ENCODE measurements around the gene FYN.

Gene FYN

DNA sequence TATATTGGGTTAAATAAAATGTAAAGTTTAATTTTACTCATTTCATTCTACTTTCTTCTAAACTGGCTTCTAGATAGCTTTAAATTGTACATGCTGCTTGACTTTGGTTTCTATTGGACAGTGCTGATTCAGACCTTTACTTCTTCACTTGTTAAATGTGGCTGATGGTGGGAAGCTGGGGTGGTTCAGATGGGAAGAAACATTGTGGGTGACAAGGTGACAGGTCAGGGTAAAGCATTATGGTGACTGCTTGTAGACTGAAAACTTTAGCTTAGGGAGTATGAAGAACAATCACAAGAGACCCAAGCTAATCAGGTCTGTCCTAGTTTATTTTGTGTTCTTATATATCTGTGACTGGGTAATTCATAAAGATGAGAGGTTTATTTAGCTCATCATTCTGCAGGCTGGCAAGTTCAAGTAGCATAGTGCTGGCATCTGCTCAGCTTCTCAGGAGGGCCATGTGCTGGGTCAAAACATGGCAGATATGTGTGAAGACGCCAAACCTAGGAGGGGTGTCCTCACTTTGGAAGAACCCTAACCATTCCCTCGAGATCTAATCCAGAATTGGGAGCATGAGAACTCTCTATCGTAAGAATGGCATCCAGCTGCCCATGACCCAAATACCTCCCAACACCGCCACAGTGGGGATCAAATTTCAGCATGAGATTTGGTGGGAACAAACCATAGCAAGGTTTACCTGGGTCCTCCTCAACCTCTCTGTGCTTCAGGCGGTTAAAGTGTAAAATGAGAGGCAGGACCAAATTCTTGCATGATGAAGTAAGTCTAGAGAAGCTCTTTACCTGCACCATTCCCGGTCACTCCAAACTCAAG, 102.8 kb downstream of the FYN start:
- DNase-seq (ENCODE audit: insufficient read length) (no peak), FAIRE-seq (no peak)
- TF ChIP-seq POLR2AphosphoS5 (IDR thresholded peaks at IDR 0.05; ENCODE audit: low read depth, low read length) (no peak), POLR2A (IDR thresholded peaks at IDR 0.05; ENCODE audit: low read depth, low read length) (no peak), TAF1 (IDR thresholded peaks at IDR 0.05; ENCODE audit: borderline replicate concordance, low read depth, low read length) (no peak)

DNA sequence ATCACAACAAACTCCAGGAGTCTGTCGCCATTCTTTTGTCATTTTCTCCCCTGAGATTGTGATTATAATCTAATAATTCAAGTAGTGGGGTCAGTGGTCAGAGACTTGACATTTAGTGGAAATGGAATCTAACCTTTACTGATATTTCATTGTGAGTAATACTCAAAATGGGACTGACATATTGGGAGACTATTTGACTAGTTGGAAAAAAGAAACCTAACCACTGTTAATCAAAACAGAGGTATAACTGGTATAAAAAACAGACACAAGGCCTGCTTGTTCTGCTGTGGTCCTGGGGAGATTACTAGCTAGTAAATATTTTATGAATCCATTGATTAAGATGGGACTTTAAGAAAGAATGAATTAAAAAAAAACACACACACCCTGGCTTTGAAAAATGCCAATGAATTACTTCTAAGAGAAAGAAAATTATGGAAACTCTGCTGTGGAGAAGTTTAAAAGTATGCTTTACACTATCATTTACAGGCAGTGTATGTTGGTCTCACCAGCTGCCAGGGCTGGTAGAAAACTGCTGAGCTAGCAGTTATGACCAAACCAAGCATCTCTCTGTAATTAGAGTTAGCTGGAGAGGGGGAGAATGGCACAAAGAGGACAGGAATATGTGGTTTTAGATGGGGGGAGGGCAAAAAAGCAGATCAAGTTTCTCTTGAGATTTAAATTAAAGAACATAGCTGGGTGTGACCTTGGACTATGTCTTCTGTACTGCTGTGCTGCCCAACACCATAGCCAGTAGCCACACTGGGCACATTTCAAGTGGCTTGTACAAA, 103.7 kb downstream of the FYN start:
- DNase-seq (ENCODE audit: insufficient read length) (no peak), FAIRE-seq (no peak)
- no peak for TF ChIP-seq TAF1 (IDR thresholded peaks at IDR 0.05; ENCODE audit: borderline replicate concordance, low read depth, low read length)
- no peak for TF ChIP-seq POLR2AphosphoS5 (IDR thresholded peaks at IDR 0.05; ENCODE audit: low read depth, low read length)
- no peak for TF ChIP-seq POLR2A (IDR thresholded peaks at IDR 0.05; ENCODE audit: low read depth, low read length)

DNA sequence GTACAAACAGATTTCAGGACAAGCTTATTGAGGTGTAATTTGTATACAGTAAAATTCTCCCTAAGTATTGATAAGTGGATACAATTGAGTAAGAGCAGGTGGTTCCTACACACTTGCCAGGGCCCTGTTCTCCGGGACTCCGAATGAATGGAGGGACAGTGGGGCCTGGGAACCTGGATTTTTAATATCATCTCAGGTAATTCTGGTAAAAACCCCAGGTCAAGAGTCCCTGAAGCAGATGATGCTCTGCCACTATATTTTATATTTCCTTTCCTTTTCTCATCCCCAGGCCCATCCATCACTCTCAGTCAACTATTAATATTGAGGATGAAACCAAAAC, 104.9 kb downstream of the FYN start:
- DNase-seq (ENCODE audit: insufficient read length) = no peak
- TF ChIP-seq POLR2A (IDR thresholded peaks at IDR 0.05; ENCODE audit: low read depth, low read length) (no peak), TAF1 (IDR thresholded peaks at IDR 0.05; ENCODE audit: borderline replicate concordance, low read depth, low read length) (no peak)
- no peak for FAIRE-seq

DNA sequence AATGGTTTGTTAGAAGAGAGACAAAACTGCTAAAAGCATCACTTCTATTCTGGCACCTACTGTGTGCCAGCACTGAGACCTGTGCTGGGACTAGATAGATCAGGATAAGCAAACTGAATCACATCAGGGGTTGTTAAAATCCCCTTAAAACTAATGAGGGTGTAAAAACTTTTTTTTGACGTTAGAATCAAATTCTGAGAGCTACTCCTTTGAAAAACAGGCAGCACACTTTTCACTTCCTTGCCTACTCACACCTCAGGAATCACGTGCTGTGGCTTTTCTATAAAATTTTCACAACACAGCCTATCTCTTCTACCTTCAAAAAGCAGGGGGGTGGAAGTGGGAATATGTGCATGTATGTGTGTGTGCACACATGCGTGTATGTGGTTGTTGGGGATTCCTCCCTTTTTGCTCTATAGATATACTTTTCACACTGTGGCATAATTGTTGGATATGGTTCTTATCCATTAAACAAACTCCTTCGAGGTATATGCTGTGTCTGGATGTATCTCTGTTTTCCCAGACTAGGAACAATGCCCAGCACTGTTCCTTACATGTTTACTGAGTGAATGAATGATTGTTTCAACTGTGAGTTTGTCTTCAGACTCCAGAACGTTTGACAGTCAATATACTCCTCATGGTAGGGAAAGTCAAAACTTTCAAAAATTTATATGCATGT, 105.4 kb downstream of the FYN start:
- no peak for TF ChIP-seq POLR2A (IDR thresholded peaks at IDR 0.05; ENCODE audit: low read depth, low read length)
- TF ChIP-seq TAF1 (IDR thresholded peaks at IDR 0.05; ENCODE audit: borderline replicate concordance, low read depth, low read length) = no peak
- TF ChIP-seq POLR2AphosphoS5 (IDR thresholded peaks at IDR 0.05; ENCODE audit: low read depth, low read length) = no peak
- FAIRE-seq (no peak), DNase-seq (ENCODE audit: insufficient read length) (no peak)

DNA sequence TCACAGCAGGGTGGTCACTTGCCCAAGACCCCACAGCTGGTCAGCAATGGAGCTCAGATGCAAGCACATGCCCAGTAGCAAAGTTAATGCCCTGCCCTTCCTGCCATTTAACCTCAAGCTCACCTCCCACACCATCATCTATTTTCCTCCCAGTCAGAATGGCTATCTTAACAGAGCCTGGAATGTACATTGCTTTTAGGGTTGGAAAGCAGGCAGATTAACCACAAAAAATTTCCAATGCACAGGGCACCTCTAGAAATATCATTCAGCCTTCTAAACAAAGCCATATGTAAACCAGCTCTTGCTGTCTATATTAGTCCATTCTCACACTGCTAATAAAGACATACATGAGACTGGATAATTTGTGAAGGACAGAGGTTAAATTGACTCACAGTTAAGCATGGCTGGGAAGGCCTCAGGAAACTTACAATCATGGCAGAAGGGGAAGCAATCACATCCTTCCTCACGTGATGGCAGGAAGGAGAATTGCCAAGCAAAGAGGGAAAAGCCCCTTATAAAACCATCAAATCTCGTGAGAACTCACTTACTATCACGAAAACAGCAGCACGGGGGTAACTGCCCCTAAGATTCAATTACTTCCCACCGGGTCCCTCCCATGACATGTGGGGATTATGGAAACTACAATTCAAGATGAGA, 106.9 kb downstream of the FYN start:
- DNase-seq (ENCODE audit: insufficient read length) = no peak
- no peak for FAIRE-seq
- TF ChIP-seq TAF1 (IDR thresholded peaks at IDR 0.05; ENCODE audit: borderline replicate concordance, low read depth, low read length) (no peak), POLR2A (IDR thresholded peaks at IDR 0.05; ENCODE audit: low read depth, low read length) (no peak), POLR2AphosphoS5 (IDR thresholded peaks at IDR 0.05; ENCODE audit: low read depth, low read length) (no peak)

DNA sequence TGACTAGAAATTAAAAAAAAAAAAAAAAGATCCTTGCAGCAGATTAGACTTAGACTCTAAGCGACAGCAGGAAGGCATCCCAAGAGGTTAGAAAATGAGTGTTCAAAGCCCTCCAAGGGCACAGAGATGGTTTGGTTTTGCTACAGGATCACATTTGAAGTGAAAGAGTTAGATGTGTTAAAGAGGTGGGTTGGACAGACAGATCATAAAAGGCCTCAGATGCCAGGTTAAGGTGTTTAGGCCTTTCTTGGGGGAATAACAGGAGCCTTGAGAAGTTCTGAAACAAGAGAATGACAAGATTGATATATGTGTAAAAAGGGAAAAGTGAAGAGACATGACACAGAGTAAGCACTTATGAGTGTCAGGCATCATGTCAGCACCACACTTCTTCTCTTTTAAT, 107.5 kb downstream of the FYN start:
- DNase-seq (ENCODE audit: insufficient read length) (no peak), FAIRE-seq (no peak)
- TF ChIP-seq TAF1 (IDR thresholded peaks at IDR 0.05; ENCODE audit: borderline replicate concordance, low read depth, low read length) = no peak
- TF ChIP-seq POLR2A (IDR thresholded peaks at IDR 0.05; ENCODE audit: low read depth, low read length) = no peak
- TF ChIP-seq POLR2AphosphoS5 (IDR thresholded peaks at IDR 0.05; ENCODE audit: low read depth, low read length) = no peak

DNA sequence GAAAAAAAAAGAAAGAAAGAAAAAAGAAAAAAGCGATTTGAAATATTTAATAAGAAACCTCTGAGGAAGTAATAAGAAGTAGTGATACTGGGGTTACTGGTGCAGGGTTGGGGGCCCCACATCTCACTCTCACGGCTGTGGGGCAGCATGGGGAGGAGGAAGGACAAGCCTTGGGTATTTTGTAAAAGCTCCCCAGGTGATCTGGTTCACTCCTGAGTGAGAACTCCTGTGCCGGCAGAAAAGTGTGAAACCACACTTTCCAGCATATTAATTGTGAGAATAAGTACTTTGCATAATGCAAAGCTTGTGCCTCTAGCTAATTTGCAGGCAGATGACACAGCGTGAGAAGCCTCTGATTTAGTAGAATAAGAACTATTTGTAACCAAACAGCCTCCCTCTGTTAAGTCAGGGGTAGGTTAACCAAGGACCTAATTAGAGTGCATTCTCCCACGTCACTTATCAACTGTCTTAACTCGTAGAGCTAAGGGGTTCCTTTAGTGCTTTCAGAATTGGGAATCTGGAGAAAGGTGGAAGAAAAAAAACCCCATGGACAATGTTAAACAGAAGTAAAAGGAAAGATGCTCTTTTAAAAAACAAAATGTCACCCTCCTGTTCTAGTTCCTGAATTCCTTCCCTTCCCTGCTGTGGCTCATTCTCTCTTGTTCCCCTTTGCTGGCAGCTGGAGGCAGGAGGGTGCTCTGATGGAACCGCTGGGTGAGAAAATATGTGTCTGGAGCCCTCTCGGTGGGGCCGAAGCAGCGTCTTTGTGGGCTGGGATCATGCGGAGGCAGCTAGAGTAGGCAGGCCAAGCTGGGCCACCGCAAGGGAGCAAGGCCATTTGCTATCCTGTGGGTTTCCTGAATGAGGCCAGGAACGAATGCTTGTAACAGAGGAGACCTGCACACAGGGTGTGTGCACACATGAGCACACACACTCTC, 108.7 kb downstream of the FYN start:
- DNase-seq (ENCODE audit: insufficient read length) (no peak), FAIRE-seq (no peak)
- no peak for TF ChIP-seq POLR2AphosphoS5 (IDR thresholded peaks at IDR 0.05; ENCODE audit: low read depth, low read length)

DNA sequence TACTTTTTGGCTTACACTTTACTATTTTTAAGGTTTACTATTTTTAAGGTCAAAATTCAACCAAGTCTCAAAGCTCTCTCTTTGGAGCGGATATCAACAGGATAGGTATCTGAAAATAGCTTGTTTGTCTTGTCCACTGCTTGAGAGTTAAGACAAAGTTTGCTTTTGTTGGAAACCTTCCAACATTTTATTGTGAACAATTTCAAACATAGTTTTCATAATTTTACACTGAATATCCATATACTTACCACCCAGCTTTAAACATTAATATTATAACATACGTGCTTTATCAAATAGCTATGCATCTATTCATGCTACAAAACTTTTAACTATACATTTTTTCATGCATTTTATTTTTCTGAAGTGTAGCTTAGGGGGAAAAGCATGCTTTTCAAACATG, 109.9 kb downstream of the FYN start:
- FAIRE-seq (no peak), DNase-seq (ENCODE audit: insufficient read length) (no peak)
- TF ChIP-seq POLR2AphosphoS5 (IDR thresholded peaks at IDR 0.05; ENCODE audit: low read depth, low read length) = no peak
- no peak for TF ChIP-seq POLR2A (IDR thresholded peaks at IDR 0.05; ENCODE audit: low read depth, low read length)
- TF ChIP-seq TAF1 (IDR thresholded peaks at IDR 0.05; ENCODE audit: borderline replicate concordance, low read depth, low read length) = no peak

DNA sequence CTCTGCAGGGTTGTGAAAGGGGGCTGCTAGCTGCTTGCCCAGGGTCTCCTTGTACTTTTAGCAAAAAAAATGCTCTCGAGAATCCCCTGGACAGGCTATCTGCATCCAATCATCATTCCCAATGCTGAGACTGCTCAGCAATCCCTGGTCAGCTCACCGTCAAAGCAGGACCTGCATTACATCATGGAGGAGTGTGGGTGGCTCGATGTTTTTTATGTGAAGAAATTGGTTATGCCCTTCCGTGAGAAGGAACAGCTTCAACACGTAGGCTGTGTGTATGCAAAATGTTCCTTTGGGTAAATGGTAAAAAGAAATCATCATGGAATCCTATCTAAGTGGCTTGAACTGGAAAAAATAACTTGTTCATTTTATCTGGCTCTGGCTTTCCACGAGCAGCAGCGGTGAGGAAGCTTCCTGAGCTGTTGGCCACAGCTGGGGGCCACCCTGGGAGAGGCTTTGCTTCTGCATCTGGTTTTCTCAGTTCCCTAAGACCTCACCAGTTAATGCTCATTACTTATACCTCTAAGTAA, 111.4 kb downstream of the FYN start:
- FAIRE-seq (no peak), DNase-seq (ENCODE audit: insufficient read length) (no peak)
- TF ChIP-seq TAF1 (IDR thresholded peaks at IDR 0.05; ENCODE audit: borderline replicate concordance, low read depth, low read length) = no peak
- no peak for TF ChIP-seq POLR2A (IDR thresholded peaks at IDR 0.05; ENCODE audit: low read depth, low read length)
- no peak for TF ChIP-seq POLR2AphosphoS5 (IDR thresholded peaks at IDR 0.05; ENCODE audit: low read depth, low read length)

DNA sequence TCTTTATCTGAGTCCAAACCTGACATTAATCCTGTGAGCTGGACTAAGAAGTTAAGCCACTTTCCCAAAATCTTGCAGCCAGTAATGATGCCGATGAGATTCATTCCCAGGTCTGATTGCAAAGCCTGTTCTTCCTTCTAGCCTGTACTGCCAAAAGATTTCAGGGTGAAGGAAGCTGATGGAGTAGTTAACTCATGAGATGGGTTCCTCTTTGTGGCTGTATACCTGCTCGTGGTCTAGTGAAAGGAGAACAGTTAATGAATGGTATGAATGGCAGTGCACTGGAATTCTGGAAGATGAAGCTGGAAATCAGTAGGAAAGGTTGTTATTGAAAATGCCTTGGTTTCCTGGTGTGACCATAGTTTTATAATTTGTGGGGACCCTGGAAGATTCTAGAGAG, 112.0 kb downstream of the FYN start:
- FAIRE-seq (no peak), DNase-seq (ENCODE audit: insufficient read length) (no peak)
- TF ChIP-seq POLR2A (IDR thresholded peaks at IDR 0.05; ENCODE audit: low read depth, low read length) = no peak
- TF ChIP-seq POLR2AphosphoS5 (IDR thresholded peaks at IDR 0.05; ENCODE audit: low read depth, low read length) = no peak
- no peak for TF ChIP-seq TAF1 (IDR thresholded peaks at IDR 0.05; ENCODE audit: borderline replicate concordance, low read depth, low read length)
